Subcutaneous adipose tissue (tissue), 4 donors: ENCODE data around the gene PTTG1IP2. TPM values are rescaled to one million over a fixed set of nuclear protein-coding genes. Genes with fewer than 3 reads are reported as not detected.

Experiments used
- CTCF ChIP-seq: fragments of 450-650 bp; IDR thresholded peaks from one replicate; pipeline ENCODE4 v1.5.1; 2016; ENCODE audit warnings: low read depth, mild to moderate bottlenecking, control low read depth, antibody characterized with exemption, moderate library complexity
- total RNA-seq, 4 donors: library from RNA; depleted of rRNA; stranded (reverse); fragments of >200 nt; gene quantifications; one replicate each; pipeline ENCODE4 v1.1.0, GENCODE V29; 2016

The PTTG1IP2 gene
- total RNA-seq, 4 donors from 2014 or later = not detected

GRCh38 chr7:90445633-90446032, 23.8 kb upstream of the PTTG1IP2 start:
- TF ChIP-seq CTCF = no peak

GRCh38 chr7:90446137-90446899, 23.1 kb upstream of the PTTG1IP2 start:
- TF ChIP-seq CTCF = no peak

- TF ChIP-seq CTCF = no peak
Observed at GRCh38 chr7:90453259-90453891, 16.1 kb upstream of the PTTG1IP2 start.

- no peak for TF ChIP-seq CTCF
Observed at GRCh38 chr7:90453931-90454330, 15.5 kb upstream of the PTTG1IP2 start.

- TF ChIP-seq CTCF = no peak
Observed at GRCh38 chr7:90455163-90456030, 14.0 kb upstream of the PTTG1IP2 start.

- TF ChIP-seq CTCF = no peak
Observed at GRCh38 chr7:90458104-90458503, 11.3 kb upstream of the PTTG1IP2 start.

GRCh38 chr7:90459888-90460287, 9.6 kb upstream of the PTTG1IP2 start:
- no peak for TF ChIP-seq CTCF
